GM06990 (cell line): ENCODE data around the gene TBXAS1.

ENCODE experiments used
- DNase-seq: peaks from one replicate; pipeline ENCODE4 v3.0.0-alpha.2; 2011; ENCODE audit not compliant: insufficient read length; ENCODE audit errors: extremely low read depth
- H3K27me3 ChIP-seq: replicated peaks from 2 replicates; pipeline ENCODE4 v1.6.0; 2011; ENCODE audit warnings: low read length; ENCODE audit not compliant: control insufficient read depth, insufficient read depth
- H3K36me3 ChIP-seq: 2 replicates; pipeline ENCODE4 v1.5.1; 2011; ENCODE audit warnings: low read length; ENCODE audit not compliant: control insufficient read depth, insufficient read depth
- H3K4me3 ChIP-seq: replicated peaks from 2 replicates; pipeline ENCODE4 v1.5.1; 2011; ENCODE audit warnings: low read depth, mild to moderate bottlenecking, control low read depth, low read length
- TF ChIP-seq, protein P1 (sequence below): IDR thresholded peaks from 2 replicates; pipeline ENCODE4 v1.5.1; 2011; ENCODE audit warnings: low read length, control low read depth, mild to moderate bottlenecking, inconsistent platforms; ENCODE audit not compliant: insufficient read depth, poor library complexity, severe bottlenecking

Gene TBXAS1

GRCh38 chr7:140042386-140042670 lies 213.3 kb downstream of the TBXAS1 start:
- no peak for DNase-seq
- peaks cover 4% of the 10 kb centered on the region for H3K36me3 ChIP-seq
- TF ChIP-seq, protein P1, sequence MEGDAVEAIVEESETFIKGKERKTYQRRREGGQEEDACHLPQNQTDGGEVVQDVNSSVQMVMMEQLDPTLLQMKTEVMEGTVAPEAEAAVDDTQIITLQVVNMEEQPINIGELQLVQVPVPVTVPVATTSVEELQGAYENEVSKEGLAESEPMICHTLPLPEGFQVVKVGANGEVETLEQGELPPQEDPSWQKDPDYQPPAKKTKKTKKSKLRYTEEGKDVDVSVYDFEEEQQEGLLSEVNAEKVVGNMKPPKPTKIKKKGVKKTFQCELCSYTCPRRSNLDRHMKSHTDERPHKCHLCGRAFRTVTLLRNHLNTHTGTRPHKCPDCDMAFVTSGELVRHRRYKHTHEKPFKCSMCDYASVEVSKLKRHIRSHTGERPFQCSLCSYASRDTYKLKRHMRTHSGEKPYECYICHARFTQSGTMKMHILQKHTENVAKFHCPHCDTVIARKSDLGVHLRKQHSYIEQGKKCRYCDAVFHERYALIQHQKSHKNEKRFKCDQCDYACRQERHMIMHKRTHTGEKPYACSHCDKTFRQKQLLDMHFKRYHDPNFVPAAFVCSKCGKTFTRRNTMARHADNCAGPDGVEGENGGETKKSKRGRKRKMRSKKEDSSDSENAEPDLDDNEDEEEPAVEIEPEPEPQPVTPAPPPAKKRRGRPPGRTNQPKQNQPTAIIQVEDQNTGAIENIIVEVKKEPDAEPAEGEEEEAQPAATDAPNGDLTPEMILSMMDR = no peak
- H3K27me3 ChIP-seq = no peaks in the 10 kb centered on the region
- H3K4me3 ChIP-seq = no peak overlapping the region

DNA sequence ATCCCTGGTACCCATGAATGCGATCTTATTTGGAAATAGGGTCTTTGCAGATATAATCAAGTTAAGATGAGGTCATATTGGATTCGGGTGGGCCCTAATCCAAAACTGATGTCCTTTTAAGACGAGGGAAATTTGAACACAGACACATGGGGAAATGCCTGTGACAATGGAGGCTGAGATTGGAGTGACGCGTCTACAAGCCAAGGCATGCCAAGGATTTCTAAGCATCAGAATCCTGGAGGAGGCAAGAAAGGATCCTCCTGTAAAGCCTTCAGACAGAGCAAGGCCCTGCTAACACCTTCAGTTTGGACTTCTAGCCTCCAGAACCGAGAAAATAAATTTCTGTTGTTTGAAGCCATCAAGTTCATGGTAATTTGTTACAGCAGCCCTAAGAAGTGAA lies 215.2 kb downstream of the TBXAS1 start:
- Histone ChIP-seq H3K36me3 (peaks cover 2% of the 10 kb centered on the region), H3K4me3 (no peak overlapping the region), H3K27me3 (no peaks in the 10 kb centered on the region)
- no peak for DNase-seq
- TF ChIP-seq, protein P1 = no peak

DNA sequence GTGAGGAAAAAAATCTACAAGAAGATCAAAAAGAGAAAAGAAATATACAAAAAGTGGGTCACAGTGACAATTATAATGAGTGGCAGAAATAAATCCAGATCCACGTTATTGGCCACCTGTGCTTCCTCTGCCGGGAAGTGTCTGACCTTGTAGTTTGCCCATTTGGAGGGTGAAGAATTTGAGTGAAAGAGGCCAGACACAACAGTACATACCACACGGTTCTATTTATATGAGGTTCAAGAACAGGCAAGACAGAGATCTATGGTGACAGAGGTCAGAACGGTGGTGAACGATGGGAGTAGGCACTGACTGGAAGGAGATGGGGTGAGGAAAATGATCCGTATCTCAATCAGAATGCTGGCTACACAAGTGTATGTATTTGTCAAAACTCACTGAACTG lies 216.6 kb downstream of the TBXAS1 start:
- Histone ChIP-seq H3K36me3 (no peaks in the 10 kb centered on the region; the same call in none of the 2 replicates), H3K4me3 (no peak overlapping the region), H3K27me3 (no peaks in the 10 kb centered on the region)
- TF ChIP-seq, protein P1 = no peak
- no peak for DNase-seq

DNA sequence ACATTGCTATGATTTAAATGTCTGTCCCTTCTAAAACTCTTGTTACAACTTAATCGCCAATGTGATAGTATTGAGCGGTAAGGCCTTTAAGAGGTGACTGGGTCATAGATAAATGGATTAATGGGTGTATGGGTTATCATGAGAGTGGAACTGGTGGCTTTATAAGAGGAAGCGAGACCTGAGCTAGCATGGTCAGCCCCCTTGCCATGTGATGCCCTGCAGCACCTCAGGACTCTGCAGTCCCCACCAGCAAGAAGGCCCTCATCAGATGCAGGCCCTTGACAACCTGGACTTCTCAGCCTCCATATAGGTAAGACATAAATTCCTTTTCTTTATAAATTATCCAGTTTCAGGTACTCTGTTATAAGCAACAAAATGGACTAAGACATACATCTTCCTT lies 218.1 kb downstream of the TBXAS1 start:
- H3K4me3 ChIP-seq = no peak overlapping the region
- DNase-seq = no peak
- TF ChIP-seq, protein P1 = no peak
- H3K27me3 ChIP-seq = no peaks in the 10 kb centered on the region
- no peaks in the 10 kb centered on the region; the same call in none of the 2 replicates for H3K36me3 ChIP-seq

DNA sequence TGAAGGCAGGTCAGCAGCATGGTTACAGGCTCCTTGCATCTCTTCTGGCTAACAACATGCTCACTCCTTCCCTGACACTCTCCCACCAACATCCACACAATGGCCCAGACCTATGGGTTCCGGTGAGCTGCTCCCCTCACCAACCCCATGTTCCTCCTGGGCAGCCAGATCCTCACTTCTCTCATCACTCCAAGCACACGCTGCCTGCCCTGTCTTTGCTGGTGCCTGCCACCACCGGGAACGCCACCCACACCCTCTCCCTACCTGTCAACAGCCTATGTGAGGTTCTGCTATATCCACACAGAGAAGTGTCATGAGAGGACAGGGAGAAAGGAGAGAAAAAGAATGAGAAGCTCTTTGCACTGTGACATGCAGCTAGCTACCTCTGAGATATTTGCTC lies 219.1 kb downstream of the TBXAS1 start:
- no peaks in the 10 kb centered on the region for H3K27me3 ChIP-seq
- H3K36me3 ChIP-seq = no peaks in the 10 kb centered on the region; the same call in none of the 2 replicates
- TF ChIP-seq, protein P1 = no peak
- DNase-seq = no peak
- no peak overlapping the region for H3K4me3 ChIP-seq

GRCh38 chr7:140048989-140049338 lies 219.9 kb downstream of the TBXAS1 start:
- H3K27me3 ChIP-seq = no peaks in the 10 kb centered on the region
- H3K4me3 ChIP-seq = no peak overlapping the region
- TF ChIP-seq, protein P1 = no peak
- no peak for DNase-seq
- no peaks in the 10 kb centered on the region; the same call in none of the 2 replicates for H3K36me3 ChIP-seq
